ENCODE measurements around the gene RNU5B-1. TPM values are rescaled to one million over a fixed set of nuclear protein-coding genes. Genes with fewer than 3 reads are reported as not detected.

Gene RNU5B-1
- total and polyA plus RNA-seq, 5 donors from 2014 or later: not detected

DNA sequence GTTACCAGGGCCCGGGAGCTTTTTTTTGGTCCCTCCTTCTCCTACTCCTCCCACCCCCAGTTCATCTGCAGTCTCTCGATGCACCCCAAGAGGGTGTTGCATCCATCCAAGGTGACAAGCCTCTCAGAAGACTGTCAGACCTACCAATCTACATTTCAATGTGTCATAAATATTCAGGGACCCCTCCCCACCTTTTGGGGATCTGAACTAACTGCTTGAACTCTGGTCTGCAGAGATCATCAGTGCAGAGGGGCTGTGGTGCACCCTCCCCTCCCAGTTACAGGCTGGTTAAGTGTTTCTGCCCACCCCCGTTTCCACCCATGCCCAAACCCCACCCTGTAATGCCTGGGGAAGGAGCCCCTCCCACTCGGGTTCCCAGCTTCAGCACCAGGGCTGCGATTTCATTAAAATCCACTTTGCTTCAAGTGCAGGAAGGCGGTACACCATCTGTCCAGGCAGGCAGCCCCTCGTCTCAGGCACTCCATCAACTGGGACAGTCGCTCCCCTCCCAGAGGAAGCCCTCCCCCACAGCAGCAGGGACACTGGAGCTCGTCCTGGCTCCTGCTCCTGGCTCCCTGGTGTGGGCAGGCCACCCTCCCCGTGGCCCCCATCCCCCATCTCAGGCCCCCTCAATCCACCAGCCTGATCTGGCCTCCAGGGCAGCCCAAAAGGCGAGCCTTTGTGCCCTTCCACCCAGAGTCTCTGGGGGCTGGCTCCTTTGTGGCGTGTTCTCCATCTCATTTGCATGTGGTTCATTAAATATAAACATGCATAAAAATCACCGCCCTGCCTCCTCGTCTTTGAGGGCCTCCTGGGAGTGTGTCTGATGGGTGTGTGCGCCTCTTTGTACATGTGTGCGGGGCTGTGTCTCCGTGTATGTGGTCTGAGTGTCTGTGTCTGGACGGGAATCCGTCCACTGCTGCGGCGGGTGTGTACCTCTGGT, 32.3 kb downstream of the RNU5B-1 start:
- H3K4me3 ChIP-seq (ENCODE audit: low read depth, low read length): no peak overlapping the region
- ATAC-seq (ENCODE audit: low read depth in 2 of 2) (no peak), DNase-seq (no peak)
- H3K27me3 Mint-ChIP-seq: peaks cover 18% of the 10 kb centered on the region
- no peaks in the 10 kb centered on the region for H3K9me3 ChIP-seq (ENCODE audit: control insufficient read depth in 2 of 2, low read length in 2 of 2)
- H3K9me3 Mint-ChIP-seq: no peaks in the 10 kb centered on the region
- H3K27ac Mint-ChIP-seq: no peak overlapping the region
- H3K4me3 Mint-ChIP-seq: no peak overlapping the region
- no peak overlapping the region for H3K27ac ChIP-seq (ENCODE audit: insufficient read depth, low read length, poor library complexity, severe bottlenecking)
- H3K4me1 ChIP-seq (ENCODE audit: control insufficient read depth, insufficient read depth, low read length, poor library complexity, severe bottlenecking): no peaks in the 10 kb centered on the region
- no peaks in the 10 kb centered on the region for H3K27me3 ChIP-seq (ENCODE audit: control insufficient read depth, insufficient read depth, low read length)
- H3K36me3 Mint-ChIP-seq: no peaks in the 10 kb centered on the region
- peaks cover 0 to 2% (median 0%) of the 10 kb centered on the region in 4 donors for H3K4me1 Mint-ChIP-seq
- no peaks in the 10 kb centered on the region for H3K36me3 ChIP-seq (ENCODE audit: control insufficient read depth, insufficient read depth, low read length)

DNA sequence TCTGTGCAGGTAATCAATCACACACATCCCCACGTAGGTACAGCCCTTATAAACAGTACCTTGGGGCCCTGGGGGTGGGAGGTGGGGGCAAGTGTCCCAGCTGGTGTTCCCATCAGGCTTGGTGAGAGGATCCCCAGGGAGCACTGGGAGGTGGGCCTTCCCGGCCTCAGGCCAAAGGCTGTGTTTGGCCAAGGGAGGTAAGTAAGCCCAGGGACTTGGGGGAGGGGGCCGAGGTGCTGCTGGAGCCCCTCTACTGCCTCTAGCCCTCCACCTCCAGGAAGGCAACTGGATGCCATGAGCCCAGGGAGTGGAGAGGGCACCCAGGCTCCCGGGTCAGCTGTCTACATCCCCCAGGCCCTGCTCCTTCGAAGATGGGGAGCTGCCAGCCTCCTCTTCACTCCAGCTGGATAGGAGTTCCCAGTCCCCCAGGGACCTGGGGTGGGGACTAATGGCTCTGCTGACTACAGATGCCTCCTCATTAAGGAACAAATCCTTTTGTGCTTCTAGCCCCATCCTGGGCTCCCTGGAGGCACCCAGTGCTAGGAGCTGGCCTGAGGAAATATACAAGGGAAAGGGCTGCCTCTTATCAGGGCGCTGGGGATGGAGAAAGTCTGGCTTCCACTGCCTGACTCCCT, 33.1 kb downstream of the RNU5B-1 start:
- no peaks in the 10 kb centered on the region for H3K27me3 ChIP-seq (ENCODE audit: control insufficient read depth, insufficient read depth, low read length)
- H3K4me3 ChIP-seq (ENCODE audit: low read depth, low read length): no peak overlapping the region
- no peaks in the 10 kb centered on the region for H3K36me3 Mint-ChIP-seq
- no peak overlapping the region for H3K27ac Mint-ChIP-seq
- peaks cover 0 to 2% (median 0%) of the 10 kb centered on the region in 4 donors for H3K4me1 Mint-ChIP-seq
- H3K4me1 ChIP-seq (ENCODE audit: control insufficient read depth, insufficient read depth, low read length, poor library complexity, severe bottlenecking): no peaks in the 10 kb centered on the region
- no peaks in the 10 kb centered on the region for H3K9me3 ChIP-seq (ENCODE audit: control insufficient read depth in 2 of 2, low read length in 2 of 2)
- peaks cover 18% of the 10 kb centered on the region for H3K27me3 Mint-ChIP-seq
- no peak for ATAC-seq (ENCODE audit: low read depth in 2 of 2)
- DNase-seq: no peak
- no peak overlapping the region for H3K4me3 Mint-ChIP-seq
- no peak overlapping the region for H3K27ac ChIP-seq (ENCODE audit: insufficient read depth, low read length, poor library complexity, severe bottlenecking)
- no peaks in the 10 kb centered on the region for H3K36me3 ChIP-seq (ENCODE audit: control insufficient read depth, insufficient read depth, low read length)
- H3K9me3 Mint-ChIP-seq: no peaks in the 10 kb centered on the region

DNA sequence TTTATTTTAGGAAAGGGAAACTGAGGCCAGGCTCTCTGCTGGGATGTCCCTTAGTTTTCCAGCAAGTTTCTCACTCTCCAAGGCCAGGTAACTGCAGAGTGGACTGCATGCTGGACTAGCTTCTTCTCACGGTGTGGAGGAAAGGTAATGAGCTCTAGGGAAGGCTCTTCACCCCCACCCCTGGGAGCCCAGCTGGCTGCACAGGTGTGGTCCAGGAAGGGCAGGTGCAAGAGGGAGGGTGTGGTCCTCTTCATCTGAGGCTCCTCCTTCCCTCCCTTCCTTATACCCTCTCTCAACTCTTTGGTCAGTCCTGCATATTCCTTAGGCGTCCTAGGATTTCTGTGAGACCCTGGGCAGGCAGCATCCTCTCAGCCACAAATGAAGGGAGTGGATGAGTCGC, 33.9 kb downstream of the RNU5B-1 start:
- Histone ChIP-seq H3K27me3 (ENCODE audit: control insufficient read depth, insufficient read depth, low read length) (no peaks in the 10 kb centered on the region), H3K36me3 (ENCODE audit: control insufficient read depth, insufficient read depth, low read length) (no peaks in the 10 kb centered on the region), H3K4me1 (ENCODE audit: control insufficient read depth, insufficient read depth, low read length, poor library complexity, severe bottlenecking) (no peaks in the 10 kb centered on the region), H3K27ac (ENCODE audit: insufficient read depth, low read length, poor library complexity, severe bottlenecking) (no peak overlapping the region), H3K9me3 (ENCODE audit: control insufficient read depth in 2 of 2, low read length in 2 of 2) (no peaks in the 10 kb centered on the region), H3K4me3 (ENCODE audit: low read depth, low read length) (no peak overlapping the region)
- Mint-ChIP-seq H3K4me3 (no peak overlapping the region), H3K36me3 (no peaks in the 10 kb centered on the region), H3K9me3 (no peaks in the 10 kb centered on the region), H3K27ac (no peak overlapping the region), H3K4me1 (peaks cover 0 to 2% (median 0%) of the 10 kb centered on the region in 4 donors), H3K27me3 (peaks cover 16% of the 10 kb centered on the region)
- DNase-seq: no peak
- no peak for ATAC-seq (ENCODE audit: low read depth in 2 of 2)

DNA sequence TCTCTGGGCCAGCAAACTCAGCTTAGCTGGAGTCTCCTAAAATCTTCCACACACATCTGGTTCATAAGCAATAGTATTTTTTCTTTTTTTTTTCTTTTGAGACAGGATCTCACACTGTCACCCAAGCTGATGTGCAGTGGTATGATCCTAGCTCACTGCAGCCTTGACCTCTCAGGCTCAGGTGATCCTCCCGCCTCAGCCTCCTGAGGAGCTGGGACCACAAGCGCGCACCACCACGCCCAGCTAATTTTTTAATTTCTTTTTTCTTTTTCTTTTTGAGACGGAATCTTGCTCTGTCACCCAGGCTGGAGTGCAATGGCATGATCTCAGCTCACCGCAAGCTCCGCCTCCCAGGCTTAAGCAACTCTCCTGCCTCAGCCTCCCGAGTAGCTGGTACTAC, 34.3 kb downstream of the RNU5B-1 start:
- Mint-ChIP-seq H3K27ac (no peak overlapping the region), H3K4me3 (no peak overlapping the region)

DNA sequence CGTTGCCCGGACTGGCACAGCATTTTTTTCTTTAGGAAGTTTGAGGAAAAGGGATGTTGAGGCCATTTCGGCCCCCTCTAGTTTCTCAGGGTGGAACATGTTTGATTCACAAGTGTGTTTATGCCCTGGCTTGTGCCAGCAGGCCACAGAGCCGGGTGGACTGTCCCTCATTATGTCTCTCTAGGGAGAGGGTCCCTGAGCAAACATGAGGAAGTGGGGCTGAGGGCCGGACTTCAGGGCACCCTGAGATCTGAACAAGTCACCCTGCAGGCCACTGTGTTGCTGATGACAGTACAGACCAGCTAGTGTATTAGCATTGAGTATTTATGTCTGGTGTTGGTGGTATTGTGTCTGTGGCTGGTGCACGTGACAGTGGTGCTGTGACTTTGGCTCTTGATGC, 34.9 kb downstream of the RNU5B-1 start:
- Mint-ChIP-seq H3K27me3 (peaks cover 12% of the 10 kb centered on the region), H3K27ac (no peak overlapping the region), H3K9me3 (no peaks in the 10 kb centered on the region), H3K4me1 (peaks cover 0 to 2% (median 0%) of the 10 kb centered on the region in 4 donors), H3K4me3 (no peak overlapping the region), H3K36me3 (no peaks in the 10 kb centered on the region)
- Histone ChIP-seq H3K36me3 (ENCODE audit: control insufficient read depth, insufficient read depth, low read length) (no peaks in the 10 kb centered on the region), H3K9me3 (ENCODE audit: control insufficient read depth in 2 of 2, low read length in 2 of 2) (no peaks in the 10 kb centered on the region), H3K4me3 (ENCODE audit: low read depth, low read length) (no peak overlapping the region), H3K27ac (ENCODE audit: insufficient read depth, low read length, poor library complexity, severe bottlenecking) (no peak overlapping the region), H3K27me3 (ENCODE audit: control insufficient read depth, insufficient read depth, low read length) (no peaks in the 10 kb centered on the region), H3K4me1 (ENCODE audit: control insufficient read depth, insufficient read depth, low read length, poor library complexity, severe bottlenecking) (no peaks in the 10 kb centered on the region)
- DNase-seq (no peak), ATAC-seq (ENCODE audit: low read depth in 2 of 2) (no peak)

More for the DNA sequence above, 34.3 kb downstream of the RNU5B-1 start:
- ATAC-seq (ENCODE audit: low read depth in 2 of 2) (no peak), DNase-seq (no peak)
- peaks cover 0 to 2% (median 0%) of the 10 kb centered on the region in 4 donors for H3K4me1 Mint-ChIP-seq
- H3K36me3 Mint-ChIP-seq: no peaks in the 10 kb centered on the region
- Histone ChIP-seq H3K4me1 (ENCODE audit: control insufficient read depth, insufficient read depth, low read length, poor library complexity, severe bottlenecking) (no peaks in the 10 kb centered on the region), H3K9me3 (ENCODE audit: control insufficient read depth in 2 of 2, low read length in 2 of 2) (no peaks in the 10 kb centered on the region), H3K27me3 (ENCODE audit: control insufficient read depth, insufficient read depth, low read length) (no peaks in the 10 kb centered on the region), H3K4me3 (ENCODE audit: low read depth, low read length) (no peak overlapping the region), H3K27ac (ENCODE audit: insufficient read depth, low read length, poor library complexity, severe bottlenecking) (no peak overlapping the region), H3K36me3 (ENCODE audit: control insufficient read depth, insufficient read depth, low read length) (no peaks in the 10 kb centered on the region)
- H3K9me3 Mint-ChIP-seq: no peaks in the 10 kb centered on the region
- peaks cover 12% of the 10 kb centered on the region for H3K27me3 Mint-ChIP-seq

DNA sequence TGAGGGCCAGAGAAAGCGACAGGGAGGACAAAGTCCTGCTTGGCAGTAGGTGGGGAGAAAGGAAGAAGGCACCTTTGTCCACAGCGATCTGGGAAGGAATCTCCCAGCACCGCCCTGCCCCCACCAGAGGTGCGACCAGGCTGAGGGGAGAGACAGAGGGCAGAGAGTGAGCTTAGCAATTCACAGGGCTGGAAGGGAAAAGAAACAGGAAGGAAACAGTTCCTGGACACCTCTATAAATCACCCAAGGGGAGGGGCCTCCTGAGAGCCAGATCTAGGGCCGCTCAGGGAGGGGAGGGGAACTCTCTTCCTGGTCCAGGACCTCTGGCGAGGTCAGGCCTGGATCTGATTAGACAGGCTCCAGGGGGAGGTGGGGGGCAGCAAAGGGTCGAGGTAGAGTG, 35.4 kb downstream of the RNU5B-1 start:
- peak overlapping the region in 1 of 3 donors; percentile 2 for H3K27ac Mint-ChIP-seq

DNA sequence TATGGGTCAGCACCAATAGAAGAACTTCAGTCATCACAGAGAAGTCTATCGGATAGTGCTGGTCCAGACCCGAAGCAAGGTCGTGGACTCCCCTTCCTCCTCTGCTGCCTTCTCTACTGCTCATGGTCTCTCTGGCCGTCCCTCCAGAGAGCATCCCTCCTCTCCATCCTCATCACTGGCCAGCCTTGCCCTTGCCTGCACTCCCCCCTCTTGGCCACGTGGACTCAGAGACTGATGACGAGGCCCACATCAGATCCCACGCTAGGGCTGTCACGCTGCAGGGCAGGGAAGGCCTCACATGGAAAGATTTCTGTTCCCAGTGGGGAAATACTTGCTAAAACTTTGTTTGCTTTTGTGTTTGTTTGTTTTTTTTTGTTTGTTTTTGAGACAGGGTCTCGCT, 38.0 kb downstream of the RNU5B-1 start:
- ATAC-seq (ENCODE audit: low read depth in 2 of 2): no peak
- Histone ChIP-seq H3K4me3 (ENCODE audit: low read depth, low read length) (no peak overlapping the region), H3K4me1 (ENCODE audit: control insufficient read depth, insufficient read depth, low read length, poor library complexity, severe bottlenecking) (no peaks in the 10 kb centered on the region), H3K27ac (ENCODE audit: insufficient read depth, low read length, poor library complexity, severe bottlenecking) (no peak overlapping the region), H3K9me3 (ENCODE audit: control insufficient read depth in 2 of 2, low read length in 2 of 2) (no peaks in the 10 kb centered on the region), H3K27me3 (ENCODE audit: control insufficient read depth, insufficient read depth, low read length) (no peaks in the 10 kb centered on the region), H3K36me3 (ENCODE audit: control insufficient read depth, insufficient read depth, low read length) (no peaks in the 10 kb centered on the region)
- Mint-ChIP-seq H3K27ac (no peak overlapping the region), H3K27me3 (peaks cover 25% of the 10 kb centered on the region), H3K4me3 (no peak overlapping the region), H3K4me1 (peaks cover 0 to 2% (median 0%) of the 10 kb centered on the region in 4 donors), H3K9me3 (no peaks in the 10 kb centered on the region), H3K36me3 (no peaks in the 10 kb centered on the region)
- DNase-seq: no peak

More for the DNA sequence above, 35.4 kb downstream of the RNU5B-1 start:
- Mint-ChIP-seq H3K4me3 (no peak overlapping the region), H3K27me3 (peaks cover 12% of the 10 kb centered on the region), H3K4me1 (peaks cover 0 to 2% (median 0%) of the 10 kb centered on the region in 4 donors), H3K9me3 (no peaks in the 10 kb centered on the region), H3K36me3 (no peaks in the 10 kb centered on the region)
- Histone ChIP-seq H3K4me1 (ENCODE audit: control insufficient read depth, insufficient read depth, low read length, poor library complexity, severe bottlenecking) (no peaks in the 10 kb centered on the region), H3K27ac (ENCODE audit: insufficient read depth, low read length, poor library complexity, severe bottlenecking) (no peak overlapping the region), H3K36me3 (ENCODE audit: control insufficient read depth, insufficient read depth, low read length) (no peaks in the 10 kb centered on the region), H3K4me3 (ENCODE audit: low read depth, low read length) (no peak overlapping the region), H3K9me3 (ENCODE audit: control insufficient read depth in 2 of 2, low read length in 2 of 2) (no peaks in the 10 kb centered on the region), H3K27me3 (ENCODE audit: control insufficient read depth, insufficient read depth, low read length) (no peaks in the 10 kb centered on the region)
- ATAC-seq (ENCODE audit: low read depth in 2 of 2) (no peak), DNase-seq (no peak)

Data from CD4-positive, CD25-positive, alpha-beta regulatory T cell (primary cell).